Gastrocnemius medialis (tissue), 4 donors: Measurements from ENCODE around the gene KCNK15. TPM values are rescaled to one million over a fixed set of nuclear protein-coding genes. Genes with fewer than 3 reads are reported as not detected.

Experiments used
- ATAC-seq, 2 donors: fragments of 150-250 bp; one replicate each; pipeline ENCODE4 v1.9.1; 2016
- DNase-seq, 2 donors: peaks; one replicate each; pipeline ENCODE4 v3.0.0-alpha.2; 2019
- H3K27ac ChIP-seq, 4 donors: fragments of 200-600 bp; sonication (generic); 1 replicate in 1 of 4; 2 replicates in 3 of 4; pipeline ENCODE4 v1.5.1; 2016 to 2018; ENCODE audit warnings: mild to moderate bottlenecking in 2 of 4, moderate library complexity in 1 of 4
- H3K27me3 ChIP-seq, 3 donors: fragments of 200-600 bp; sonication (generic) in 2 of 3; 1 replicate in 1 of 3; 2 replicates in 2 of 3; pipeline versions ENCODE4 v1.5.1 to v1.6.0; 2016 to 2019; ENCODE audit warnings: mild to moderate bottlenecking in 1 of 3, moderate library complexity in 1 of 3
- H3K36me3 ChIP-seq, 2 donors: fragments of 200-600 bp; sonication (generic) in 1 of 2; one replicate each; pipeline ENCODE4 v1.5.1; 2017 to 2018
- H3K4me1 ChIP-seq, 2 donors: fragments of 200-600 bp; sonication (generic) in 1 of 2; one replicate each; pipeline ENCODE4 v1.5.1; 2016 to 2017; ENCODE audit warnings: mild to moderate bottlenecking in 2 of 2
- H3K4me3 ChIP-seq, 4 donors: fragments of 200-600 bp; sonication (generic) in 3 of 4; 1 replicate in 1 of 4; 2 replicates in 3 of 4; pipeline ENCODE4 v1.5.1; 2016 to 2019; ENCODE audit warnings: mild to moderate bottlenecking in 2 of 4
- H3K9me3 ChIP-seq, 3 donors: fragments of 200-600 bp; sonication (generic) in 2 of 3; 1 replicate in 1 of 3; 2 replicates in 2 of 3; pipeline ENCODE4 v1.5.1; 2016 to 2019
- POLR2A ChIP-seq, 2 donors: fragments of 450-650 bp; IDR thresholded peaks; one replicate each; pipeline ENCODE4 v1.6.1; 2017; ENCODE audit warnings: antibody characterized with exemption in 2 of 2, mild to moderate bottlenecking in 2 of 2, moderate library complexity in 2 of 2
- in situ Hi-C, 4 donors: fragments of 200-750 bp; cut with MboI; loops; one replicate each; pipeline versions ENCODE4 v1.15.0 to v1.8.0; 2017; ENCODE audit warnings: low sequenced_read_pairs in 4 of 4
- intact Hi-C: fragments of 100-400 bp; cut with DNase I; formaldehyde crosslinking; loops from one replicate; pipeline ENCODE4 v1.15.1; 2023; ENCODE audit warnings: low total_unique reads
- total RNA-seq, 4 donors: library from RNA; depleted of rRNA; stranded (reverse); fragments of >200 nt; gene quantifications; one replicate each; pipeline versions ENCODE4 v1.1.0 to v1.2.3, GENCODE V29; 2016
- TF ChIP-seq, protein P1 (sequence below), 5 experiments: fragments of 450-650 bp in 3 of 5; fragments of 200-600 bp in 2 of 5; sonication (generic) in 2 of 5; IDR thresholded peaks in 4 of 5; conservative IDR thresholded peaks in 1 of 5; 1 replicate in 4 of 5; 2 replicates in 1 of 5; pipeline ENCODE4 v1.5.1; 2016 to 2019; ENCODE audit warnings: antibody characterized with exemption in 5 of 5, mild to moderate bottlenecking in 3 of 5, moderate library complexity in 3 of 5

KCNK15 gene
- total RNA-seq, 4 donors from 2014 or later: 0.20 TPM; not detected in 3

DNA sequence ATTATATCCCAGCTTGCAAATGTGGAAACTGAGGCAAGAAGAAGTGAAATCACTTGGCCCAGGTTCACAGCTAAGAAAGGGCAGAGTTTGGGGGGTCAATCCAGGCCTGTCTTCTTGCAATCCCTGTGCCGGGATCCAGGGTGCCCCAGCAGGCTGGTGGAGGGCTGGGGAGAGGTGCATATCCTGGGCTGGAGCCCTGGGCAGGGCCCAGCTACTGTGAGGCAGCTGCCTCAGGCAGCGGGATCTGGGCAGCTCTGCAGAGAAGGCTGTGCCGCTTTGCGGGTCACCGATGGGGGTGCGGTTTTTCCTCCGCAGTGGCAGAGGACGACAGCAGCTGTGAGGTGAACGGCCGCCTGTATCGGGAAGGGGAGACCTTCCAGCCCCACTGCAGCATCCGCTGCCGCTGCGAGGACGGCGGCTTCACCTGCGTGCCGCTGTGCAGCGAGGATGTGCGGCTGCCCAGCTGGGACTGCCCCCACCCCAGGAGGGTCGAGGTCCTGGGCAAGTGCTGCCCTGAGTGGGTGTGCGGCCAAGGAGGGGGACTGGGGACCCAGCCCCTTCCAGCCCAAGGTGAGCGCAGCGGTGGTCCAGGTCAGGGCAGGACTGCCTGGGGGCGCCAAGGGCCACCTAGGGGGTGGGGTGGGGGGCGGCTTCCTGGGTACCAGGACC is 21.1 kb upstream of the KCNK15 start:
- Histone ChIP-seq H3K9me3 (no peaks in the 10 kb centered on the region), H3K36me3 (no peaks in the 10 kb centered on the region), H3K27ac (no peak overlapping the region), H3K4me1 (peaks cover 13 to 15% of the 10 kb centered on the region in 2 donors), H3K27me3 (no peaks in the 10 kb centered on the region), H3K4me3 (no peak overlapping the region)
- DNase-seq: no peak
- in situ Hi-C loops (loop anchor here in 3 of 4 donors (25.0 kb wide), 2 partner anchors 187 to 512 kb away; partner anchors contain the start of gene OSER1 (in 2 of the 3)), intact Hi-C loops (loop anchor here (5.0 to 10.0 kb wide), 2 partner anchors 192 to 1070 kb away; partner anchors contain the start of genes DNTTIP1 and WFDC3)
- no peak for ATAC-seq
- TF ChIP-seq POLR2A (IDR thresholded peaks at IDR 0.05): no peak
- TF ChIP-seq, protein P1, sequence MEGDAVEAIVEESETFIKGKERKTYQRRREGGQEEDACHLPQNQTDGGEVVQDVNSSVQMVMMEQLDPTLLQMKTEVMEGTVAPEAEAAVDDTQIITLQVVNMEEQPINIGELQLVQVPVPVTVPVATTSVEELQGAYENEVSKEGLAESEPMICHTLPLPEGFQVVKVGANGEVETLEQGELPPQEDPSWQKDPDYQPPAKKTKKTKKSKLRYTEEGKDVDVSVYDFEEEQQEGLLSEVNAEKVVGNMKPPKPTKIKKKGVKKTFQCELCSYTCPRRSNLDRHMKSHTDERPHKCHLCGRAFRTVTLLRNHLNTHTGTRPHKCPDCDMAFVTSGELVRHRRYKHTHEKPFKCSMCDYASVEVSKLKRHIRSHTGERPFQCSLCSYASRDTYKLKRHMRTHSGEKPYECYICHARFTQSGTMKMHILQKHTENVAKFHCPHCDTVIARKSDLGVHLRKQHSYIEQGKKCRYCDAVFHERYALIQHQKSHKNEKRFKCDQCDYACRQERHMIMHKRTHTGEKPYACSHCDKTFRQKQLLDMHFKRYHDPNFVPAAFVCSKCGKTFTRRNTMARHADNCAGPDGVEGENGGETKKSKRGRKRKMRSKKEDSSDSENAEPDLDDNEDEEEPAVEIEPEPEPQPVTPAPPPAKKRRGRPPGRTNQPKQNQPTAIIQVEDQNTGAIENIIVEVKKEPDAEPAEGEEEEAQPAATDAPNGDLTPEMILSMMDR (IDR thresholded peaks at IDR 0.05 in 4 of 5, conservative IDR thresholded peaks at IDR 0.05 in 1 of 5): no peak

DNA sequence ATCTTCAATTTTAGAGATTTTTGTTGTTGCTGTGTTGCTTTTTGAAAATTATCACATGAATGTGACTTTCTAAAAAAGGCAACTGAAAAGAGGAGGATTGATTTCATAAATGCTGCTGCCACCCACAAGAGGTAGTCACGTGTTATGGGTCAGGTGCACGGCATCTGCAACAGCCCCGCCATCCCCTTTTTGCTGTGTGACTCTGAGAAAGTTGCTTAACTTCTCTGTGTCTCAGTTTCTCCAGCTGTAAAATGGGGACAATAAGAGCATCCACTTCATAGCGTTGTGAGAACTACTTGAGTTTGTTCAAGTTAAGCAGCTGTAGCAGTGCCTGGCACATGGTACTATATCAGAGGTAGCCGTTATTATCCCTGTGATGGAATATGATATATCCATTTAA is 19.8 kb upstream of the KCNK15 start:
- intact Hi-C loops (loop anchor here (5.0 to 10.0 kb wide), 2 partner anchors 194 to 1069 kb away; partner anchors contain the start of genes DNTTIP1 and WFDC3), in situ Hi-C loops (loop anchor here in 3 of 4 donors (25.0 kb wide), 2 partner anchors 189 to 514 kb away; partner anchors contain the start of gene OSER1 (in 2 of the 3))
- no peak for DNase-seq
- Histone ChIP-seq H3K4me1 (peaks cover 22 to 24% of the 10 kb centered on the region in 2 donors), H3K4me3 (no peak overlapping the region), H3K36me3 (no peaks in the 10 kb centered on the region), H3K27me3 (no peaks in the 10 kb centered on the region), H3K9me3 (no peaks in the 10 kb centered on the region), H3K27ac (no peak overlapping the region)
- ATAC-seq: no peak
- no peak for TF ChIP-seq POLR2A (IDR thresholded peaks at IDR 0.05)
- TF ChIP-seq, protein P1 (IDR thresholded peaks at IDR 0.05 in 4 of 5, conservative IDR thresholded peaks at IDR 0.05 in 1 of 5): no peak

DNA sequence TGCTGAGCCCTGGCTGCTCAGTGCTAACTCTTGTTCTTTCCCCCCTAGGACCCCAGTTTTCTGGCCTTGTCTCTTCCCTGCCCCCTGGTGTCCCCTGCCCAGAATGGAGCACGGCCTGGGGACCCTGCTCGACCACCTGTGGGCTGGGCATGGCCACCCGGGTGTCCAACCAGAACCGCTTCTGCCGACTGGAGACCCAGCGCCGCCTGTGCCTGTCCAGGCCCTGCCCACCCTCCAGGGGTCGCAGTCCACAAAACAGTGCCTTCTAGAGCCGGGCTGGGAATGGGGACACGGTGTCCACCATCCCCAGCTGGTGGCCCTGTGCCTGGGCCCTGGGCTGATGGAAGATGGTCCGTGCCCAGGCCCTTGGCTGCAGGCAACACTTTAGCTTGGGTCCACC is 18.6 kb upstream of the KCNK15 start:
- Histone ChIP-seq H3K27me3 (no peaks in the 10 kb centered on the region), H3K36me3 (no peaks in the 10 kb centered on the region), H3K9me3 (no peaks in the 10 kb centered on the region), H3K4me1 (peaks cover 32% of the 10 kb centered on the region in 2 donors), H3K27ac (no peak overlapping the region), H3K4me3 (no peak overlapping the region)
- in situ Hi-C loops: loop anchor here in 3 of 4 donors (25.0 kb wide), 2 partner anchors 190 to 515 kb away; partner anchors contain the start of gene OSER1 (in 2 of the 3)
- ATAC-seq (no peak), DNase-seq (no peak)
- TF ChIP-seq POLR2A (IDR thresholded peaks at IDR 0.05): no peak
- TF ChIP-seq, protein P1 (IDR thresholded peaks at IDR 0.05 in 4 of 5, conservative IDR thresholded peaks at IDR 0.05 in 1 of 5): no peak
- intact Hi-C loops: loop anchor here (5.0 to 10.0 kb wide), 2 partner anchors 195 to 1068 kb away; partner anchors contain the start of genes DNTTIP1 and WFDC3

DNA sequence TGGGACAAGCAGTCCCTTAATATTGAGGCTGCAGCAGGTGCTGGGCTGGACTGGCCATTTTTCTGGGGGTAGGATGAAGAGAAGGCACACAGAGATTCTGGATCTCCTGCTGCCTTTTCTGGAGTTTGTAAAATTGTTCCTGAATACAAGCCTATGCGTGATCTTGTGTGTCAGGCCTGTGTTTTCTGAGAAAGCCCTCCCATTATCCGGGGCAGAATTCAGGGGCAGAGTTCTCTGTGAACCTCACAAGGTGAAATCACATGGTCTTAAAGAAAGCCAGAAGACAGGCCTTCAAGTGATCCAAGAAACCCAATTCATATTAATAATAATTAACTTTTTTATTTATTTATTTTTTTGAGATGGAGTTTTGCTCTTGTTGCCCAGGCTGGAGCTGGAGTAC is 18.0 kb upstream of the KCNK15 start:
- no peak for TF ChIP-seq POLR2A (IDR thresholded peaks at IDR 0.05)
- TF ChIP-seq, protein P1 (IDR thresholded peaks at IDR 0.05 in 4 of 5, conservative IDR thresholded peaks at IDR 0.05 in 1 of 5): no peak
- H3K9me3 ChIP-seq: no peaks in the 10 kb centered on the region
- intact Hi-C loops: loop anchor here (5.0 to 10.0 kb wide), 2 partner anchors 195 to 1067 kb away; partner anchors contain the start of genes DNTTIP1 and WFDC3
- H3K27ac ChIP-seq: no peak overlapping the region
- peaks cover 32% of the 10 kb centered on the region in 2 donors for H3K4me1 ChIP-seq
- H3K4me3 ChIP-seq: no peak overlapping the region
- in situ Hi-C loops: loop anchor here in 3 of 4 donors (25.0 kb wide), 2 partner anchors 190 to 515 kb away; partner anchors contain the start of gene OSER1 (in 2 of the 3)
- DNase-seq (no peak), ATAC-seq (no peak)
- H3K36me3 ChIP-seq: no peaks in the 10 kb centered on the region
- H3K27me3 ChIP-seq: no peaks in the 10 kb centered on the region
